Measurements from ENCODE around the gene ISLR2.
"Not testable (repeated sequence)": the region's sequence is repeated elsewhere in the genome, so short reads cannot be mapped to it uniquely, and the experiment has no call there.

Gene ISLR2, protein sequence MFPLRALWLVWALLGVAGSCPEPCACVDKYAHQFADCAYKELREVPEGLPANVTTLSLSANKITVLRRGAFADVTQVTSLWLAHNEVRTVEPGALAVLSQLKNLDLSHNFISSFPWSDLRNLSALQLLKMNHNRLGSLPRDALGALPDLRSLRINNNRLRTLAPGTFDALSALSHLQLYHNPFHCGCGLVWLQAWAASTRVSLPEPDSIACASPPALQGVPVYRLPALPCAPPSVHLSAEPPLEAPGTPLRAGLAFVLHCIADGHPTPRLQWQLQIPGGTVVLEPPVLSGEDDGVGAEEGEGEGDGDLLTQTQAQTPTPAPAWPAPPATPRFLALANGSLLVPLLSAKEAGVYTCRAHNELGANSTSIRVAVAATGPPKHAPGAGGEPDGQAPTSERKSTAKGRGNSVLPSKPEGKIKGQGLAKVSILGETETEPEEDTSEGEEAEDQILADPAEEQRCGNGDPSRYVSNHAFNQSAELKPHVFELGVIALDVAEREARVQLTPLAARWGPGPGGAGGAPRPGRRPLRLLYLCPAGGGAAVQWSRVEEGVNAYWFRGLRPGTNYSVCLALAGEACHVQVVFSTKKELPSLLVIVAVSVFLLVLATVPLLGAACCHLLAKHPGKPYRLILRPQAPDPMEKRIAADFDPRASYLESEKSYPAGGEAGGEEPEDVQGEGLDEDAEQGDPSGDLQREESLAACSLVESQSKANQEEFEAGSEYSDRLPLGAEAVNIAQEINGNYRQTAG

DNA sequence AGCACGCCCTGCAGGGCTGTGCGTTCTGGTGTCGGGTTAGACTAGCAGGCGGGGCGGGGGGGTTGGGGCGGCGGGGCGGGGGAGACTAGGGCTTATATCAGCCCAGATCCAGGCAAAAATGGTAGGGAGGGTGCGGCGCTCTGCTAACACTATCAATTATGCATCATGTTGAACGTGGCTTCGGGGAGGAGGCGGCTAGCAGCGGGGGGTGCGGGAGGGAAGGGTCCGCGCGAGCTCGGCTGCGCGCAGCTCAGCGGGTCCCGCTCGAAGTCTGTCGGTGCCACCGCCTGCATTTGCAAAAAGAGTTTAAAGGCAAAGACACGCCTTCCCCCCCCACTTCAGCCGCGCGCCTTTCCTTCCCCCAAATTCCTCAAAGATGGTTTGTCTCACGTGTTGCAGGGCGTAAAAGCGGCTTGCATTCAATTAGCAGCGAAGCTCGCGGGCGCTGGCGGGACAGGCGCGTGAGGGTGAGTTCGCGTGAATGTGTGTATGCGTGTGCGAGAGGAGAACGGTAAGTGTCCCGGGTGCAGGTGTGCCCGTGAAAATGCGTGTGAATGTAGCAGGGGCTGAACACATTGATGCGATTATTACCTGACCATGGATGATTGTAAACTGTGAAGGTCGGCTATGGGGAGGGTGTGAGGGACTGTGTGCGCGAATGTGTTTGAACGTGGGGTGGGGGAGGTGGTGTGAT, at the start of gene ISLR2:
Gene ISLR2, plus strand, starts transcription at position 432 of the 694 bp plus-strand sequence. CDS start 2,169 bp downstream, outside the sequence.
- DNase-seq: no peak

GRCh38 chr15:74082450-74082849, 47.9 kb upstream of the ISLR2 start, which contains the start of gene GOLGA6A:
TSS of gene GOLGA6A (minus strand) at chr15:74082550. CDS start at chr15:74082509, 41 bp downstream.
- not testable (repeated sequence) for DNase-seq

DNA sequence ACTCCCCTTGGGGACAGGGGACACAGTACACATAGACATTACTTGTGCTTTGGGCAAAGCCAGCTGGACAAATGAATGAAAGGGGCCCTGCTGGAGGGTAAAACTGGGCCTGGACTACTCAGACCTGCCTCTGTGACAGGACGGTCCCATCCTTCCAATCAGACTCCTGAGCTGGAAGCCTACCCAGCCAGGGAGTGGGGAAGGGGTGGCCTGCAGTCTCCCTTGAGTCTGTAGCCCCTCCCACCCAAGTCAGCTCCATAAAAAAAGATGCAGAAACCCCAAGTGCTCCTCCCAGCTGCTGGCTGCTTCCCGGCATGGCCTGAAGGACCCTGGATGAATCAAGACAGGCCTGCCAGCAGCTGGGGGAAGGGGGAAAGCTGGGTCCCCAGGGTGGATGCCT, 35.8 kb upstream of the ISLR2 start:
- not testable (repeated sequence) for DNase-seq

- DNase-seq: not testable (repeated sequence)
Measured at GRCh38 chr15:74095610-74096009, 34.8 kb upstream of the ISLR2 start.

DNA sequence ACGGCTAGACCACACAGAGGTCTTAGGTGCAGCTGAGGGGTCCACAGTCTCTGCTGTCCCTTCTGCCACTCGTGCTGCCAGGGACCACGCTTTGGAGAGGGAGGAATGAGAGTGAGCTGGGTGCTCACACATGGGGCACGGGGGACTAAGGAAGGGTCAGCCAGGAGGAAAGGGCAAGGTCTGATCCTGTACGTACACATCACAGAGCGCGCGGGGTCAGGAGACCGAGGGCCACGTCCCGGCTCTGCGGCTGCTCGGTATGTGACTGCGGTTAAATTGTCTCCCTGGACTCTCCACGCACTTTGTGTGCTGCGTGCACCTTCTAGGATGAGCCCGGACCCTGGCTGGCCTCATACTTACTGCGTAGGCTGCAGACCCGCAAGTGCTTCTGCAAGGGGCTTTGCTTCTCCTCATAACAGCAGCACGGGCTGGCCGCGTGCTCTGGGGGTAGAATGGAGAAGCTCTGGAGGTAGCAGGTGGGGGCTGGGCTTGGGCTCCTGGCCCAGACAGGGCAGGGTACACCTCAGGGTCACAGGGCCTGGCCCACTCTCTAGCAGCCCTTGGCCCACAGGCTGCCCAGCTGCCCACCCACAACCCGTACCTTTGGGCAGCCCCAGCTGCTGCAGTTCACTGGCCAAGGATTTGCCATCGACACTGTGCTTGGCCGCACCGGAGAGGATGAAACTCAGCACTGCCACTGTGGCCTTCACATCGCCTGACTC, 33.5 kb upstream of the ISLR2 start:
- not testable (repeated sequence) for DNase-seq

- not testable (repeated sequence) for DNase-seq
Measured at GRCh38 chr15:74099963-74100733, 30.2 kb upstream of the ISLR2 start.

GRCh38 chr15:74108111-74108510, 22.3 kb upstream of the ISLR2 start:
- no peak for DNase-seq

DNA sequence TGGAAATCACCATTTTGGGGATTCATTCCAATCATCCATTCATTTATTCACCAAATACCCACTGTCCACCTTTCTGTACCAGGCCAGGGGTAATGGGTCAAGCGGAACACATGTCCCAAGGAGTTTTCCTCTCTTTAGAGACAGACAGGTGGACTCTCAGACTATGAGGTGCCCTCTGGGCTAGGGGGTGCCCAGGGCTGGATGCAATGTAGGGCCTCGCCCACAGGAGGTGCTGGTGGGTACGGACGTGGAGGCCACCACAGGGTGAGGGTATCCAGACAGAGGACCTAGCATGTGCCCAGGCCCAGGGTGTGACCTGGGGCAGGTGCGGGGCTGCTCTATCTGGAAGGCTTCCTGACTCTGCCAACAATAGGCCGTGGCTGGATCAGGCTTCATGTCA, 21.8 kb upstream of the ISLR2 start:
- not testable (repeated sequence) for DNase-seq

DNA sequence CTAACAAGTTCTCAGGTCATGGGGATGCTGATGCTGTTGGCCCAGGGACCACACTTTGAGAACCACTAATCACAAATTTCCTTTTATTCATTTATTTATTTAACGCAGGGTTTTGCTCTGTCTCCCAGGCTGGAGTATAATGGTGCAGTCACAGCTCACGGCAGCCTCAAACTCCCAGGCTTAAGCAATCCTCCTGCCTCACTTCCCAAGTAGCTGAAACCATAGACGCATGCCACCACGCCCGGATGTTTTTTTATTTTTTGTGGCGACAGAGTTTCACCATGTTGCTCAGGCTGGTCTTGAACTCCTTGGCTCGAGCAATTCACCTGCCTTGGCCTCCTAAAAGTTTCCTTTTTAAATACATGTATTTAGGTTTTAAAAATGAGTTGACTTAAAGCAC, 20.7 kb upstream of the ISLR2 start:
- DNase-seq: no peak

- no peak for DNase-seq
Measured at GRCh38 chr15:74120426-74120825, 10.0 kb upstream of the ISLR2 start.

- DNase-seq: no peak
Measured at GRCh38 chr15:74121039-74121438, 9.3 kb upstream of the ISLR2 start.

DNA sequence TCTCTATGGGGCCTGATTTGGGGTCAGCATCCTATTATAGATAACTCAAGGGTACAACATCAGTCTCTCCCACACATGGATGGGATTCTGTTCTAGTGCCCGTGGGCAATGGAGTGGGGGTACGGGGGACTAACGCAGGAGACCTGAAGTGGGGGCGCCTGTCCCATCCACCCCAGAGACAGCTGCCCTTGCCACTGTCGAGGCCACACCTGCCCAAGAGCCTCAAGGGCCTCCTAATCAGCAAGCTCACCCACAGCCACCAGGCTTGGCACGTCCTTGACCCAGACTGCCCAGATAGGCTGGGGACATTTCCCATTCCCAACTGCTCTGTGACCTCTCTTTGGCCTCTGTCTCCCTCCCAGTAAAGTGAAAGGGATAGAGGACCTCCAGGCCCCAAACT, 8.5 kb upstream of the ISLR2 start:
- DNase-seq: no peak

DNA sequence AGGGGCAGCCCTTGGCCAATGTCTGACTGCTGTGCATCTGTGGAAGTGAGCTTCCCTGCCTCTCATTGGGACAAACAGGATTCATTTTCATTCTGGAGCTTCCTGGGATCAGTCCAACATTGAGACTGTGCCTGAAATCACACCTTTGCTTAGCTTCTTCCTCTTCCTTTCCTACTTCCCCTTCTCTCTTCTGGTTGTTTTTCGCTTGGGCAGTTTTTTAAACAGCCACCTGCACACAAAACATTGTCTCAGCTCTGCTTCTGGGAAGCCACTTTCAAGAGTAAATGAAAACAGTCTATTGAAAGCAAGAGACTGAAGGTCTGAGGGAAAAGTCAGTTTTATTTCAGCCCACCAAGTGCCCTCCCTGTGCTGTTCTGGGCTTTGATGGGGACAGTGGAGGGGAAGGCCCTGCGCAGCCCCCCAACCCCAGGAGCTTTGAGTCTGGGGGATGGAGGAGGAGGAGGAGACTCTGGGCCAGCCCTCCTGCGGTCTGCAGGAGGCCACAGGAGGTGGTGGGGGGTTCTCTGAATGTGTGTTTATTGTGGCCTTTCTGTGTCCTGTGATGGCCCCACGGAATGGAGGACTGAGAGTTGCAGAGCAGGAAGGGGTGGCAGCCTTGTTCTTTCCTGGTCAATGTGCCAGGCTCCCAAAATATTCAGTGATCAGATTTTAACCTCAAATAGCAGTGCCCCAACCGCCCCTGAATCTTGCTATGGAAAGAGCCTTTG, 7.8 kb upstream of the ISLR2 start:
- DNase-seq: no peak

- no peak for DNase-seq
Measured at GRCh38 chr15:74123131-74123429, 7.3 kb upstream of the ISLR2 start.

DNA sequence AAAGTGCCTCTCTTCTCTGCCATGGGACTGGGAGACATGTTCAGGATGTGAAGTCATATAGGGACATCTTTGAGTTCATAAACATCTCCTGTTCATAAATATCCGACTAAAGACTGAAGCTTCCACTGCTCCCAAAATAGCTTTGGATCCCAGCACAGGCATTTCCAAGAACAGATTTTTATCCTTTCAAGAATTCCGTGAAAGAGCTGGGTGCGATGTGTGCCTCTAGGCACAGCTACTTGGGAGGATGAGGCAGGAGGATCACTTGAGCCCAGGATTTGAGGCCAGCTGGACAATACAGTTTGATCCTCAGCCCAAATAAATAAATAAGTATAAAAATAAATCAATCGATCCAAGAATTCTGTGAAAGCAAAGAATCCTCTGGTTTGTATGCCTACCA, 6.7 kb upstream of the ISLR2 start:
- DNase-seq: no peak

GRCh38 chr15:74124196-74124595, 6.2 kb upstream of the ISLR2 start:
- no peak for DNase-seq

DNA sequence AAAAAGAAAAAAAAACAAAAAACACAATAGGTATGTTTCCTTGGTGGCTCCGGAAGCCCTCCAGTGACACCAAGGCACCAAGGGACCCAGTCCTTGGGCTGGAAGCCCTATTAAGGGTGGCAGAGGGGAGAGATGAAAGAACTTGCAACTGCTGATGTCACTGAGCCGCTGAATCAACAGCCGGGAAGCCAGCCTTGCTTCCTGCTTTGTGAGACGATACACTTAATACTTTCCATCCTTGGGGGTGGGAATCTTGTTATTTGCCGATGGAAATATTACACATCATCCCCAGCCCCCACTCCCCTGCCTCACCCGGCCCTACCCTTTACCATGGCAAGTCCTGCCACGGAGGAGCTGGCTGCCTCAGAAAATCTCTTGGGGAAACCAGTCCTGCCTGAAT, 5.6 kb upstream of the ISLR2 start:
- no peak for DNase-seq

DNA sequence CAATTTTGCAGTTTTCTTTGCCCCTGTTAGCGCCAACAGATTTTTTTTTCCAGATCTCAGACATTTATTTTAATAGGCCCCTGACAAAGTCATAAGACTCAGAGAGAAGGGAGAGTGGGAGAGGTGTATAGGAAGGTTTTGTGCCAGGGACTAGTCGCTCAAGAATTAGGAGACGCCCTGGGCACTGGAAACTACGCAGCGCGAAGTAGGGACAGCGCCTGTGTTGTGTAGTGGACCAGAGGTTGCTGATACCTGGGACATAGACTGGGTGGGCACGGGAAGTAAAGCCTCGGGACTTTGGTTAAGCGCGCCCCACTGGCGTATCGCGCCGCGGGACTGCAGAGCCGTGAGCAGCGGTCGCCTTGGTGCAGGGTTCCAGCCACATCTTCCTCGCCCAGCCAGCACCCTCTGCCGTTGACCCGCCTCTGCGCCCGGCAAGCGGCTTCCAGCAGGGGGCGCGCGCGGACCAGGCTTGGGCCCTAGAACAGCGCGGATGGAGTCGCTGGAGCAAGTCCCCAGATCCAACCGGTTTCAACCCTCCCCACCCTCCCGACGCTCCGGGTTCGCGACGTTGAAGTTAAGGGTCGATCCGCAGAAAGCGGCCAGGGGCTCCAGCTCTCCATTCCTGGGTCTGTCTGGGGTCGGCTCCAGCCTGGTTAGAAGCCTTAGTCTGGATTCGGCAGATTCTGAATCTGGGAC, 3.0 kb upstream of the ISLR2 start:
- DNase-seq: peak; percentile 47 to 81 (median 72)

GRCh38 chr15:74127954-74128784, 2.2 kb upstream of the ISLR2 start:
- no peak for DNase-seq

Data from stimulated activated naive CD4-positive, alpha-beta T cell (primary cell).